Right renal pelvis (tissue), 4 donors: ENCODE measurements around the gene PPP1R27. TPM values are rescaled to one million over a fixed set of nuclear protein-coding genes. Genes with fewer than 3 reads are reported as not detected.

Experiments used
- DNase-seq, 4 donors: peaks; one replicate each; pipeline ENCODE4 v3.0.0-alpha.2; 2013; ENCODE audit warnings: low read depth in 4 of 4, low spot score in 3 of 4, missing footprints in 1 of 4
- polyA plus RNA-seq, 4 donors: library from polyadenylated mRNA; unstranded; fragments of 120-200 nt; gene quantifications; one replicate each; pipeline ENCODE4 v1.2.1, GENCODE V29; 2013; ENCODE audit not compliant: insufficient read length in 4 of 4

PPP1R27 gene
- polyA plus RNA-seq, 4 donors: 0.18 to 0.36 (median 0.26) TPM; not detected in 1

GRCh38 chr17:81823820-81824550, 10.9 kb downstream of the PPP1R27 start:
- no peak for DNase-seq

- no peak for DNase-seq
Observed at GRCh38 chr17:81822996-81823819, 11.6 kb downstream of the PPP1R27 start.

- DNase-seq: no peak
Observed at GRCh38 chr17:81822312-81822637, 12.6 kb downstream of the PPP1R27 start.

GRCh38 chr17:81821603-81822311, 13.1 kb downstream of the PPP1R27 start:
- DNase-seq: no peak

GRCh38 chr17:81821147-81821546, 13.7 kb downstream of the PPP1R27 start:
- DNase-seq: no peak

GRCh38 chr17:81819708-81820107, 15.1 kb downstream of the PPP1R27 start:
- no peak for DNase-seq

GRCh38 chr17:81817758-81818147, 17.1 kb downstream of the PPP1R27 start:
- no peak for DNase-seq

GRCh38 chr17:81815646-81815986, 19.2 kb downstream of the PPP1R27 start:
- DNase-seq: no peak

- peak in 3 of 4 donors; percentile 43 to 58 (median 52) for DNase-seq
Observed at GRCh38 chr17:81814748-81815645, 19.9 kb downstream of the PPP1R27 start.

GRCh38 chr17:81813861-81814683, 20.8 kb downstream of the PPP1R27 start:
- DNase-seq: no peak

GRCh38 chr17:81813371-81813684, 21.5 kb downstream of the PPP1R27 start:
- DNase-seq: no peak

- DNase-seq: no peak
Observed at GRCh38 chr17:81812571-81813370, 22.1 kb downstream of the PPP1R27 start.

- DNase-seq: no peak
Observed at GRCh38 chr17:81811705-81812570, 22.9 kb downstream of the PPP1R27 start.

GRCh38 chr17:81810892-81811704, 23.8 kb downstream of the PPP1R27 start:
- DNase-seq: no peak

GRCh38 chr17:81810476-81810875, 24.4 kb downstream of the PPP1R27 start:
- no peak for DNase-seq

GRCh38 chr17:81809556-81809998, 25.3 kb downstream of the PPP1R27 start:
- DNase-seq: no peak
